ENCODE data around the gene MEGF11. TPM values are rescaled to one million over a fixed set of nuclear protein-coding genes. Genes with fewer than 3 reads are reported as not detected.

The MEGF11 gene
- total RNA-seq, 1 experiment from 2014 or later = 0.09 TPM

DNA sequence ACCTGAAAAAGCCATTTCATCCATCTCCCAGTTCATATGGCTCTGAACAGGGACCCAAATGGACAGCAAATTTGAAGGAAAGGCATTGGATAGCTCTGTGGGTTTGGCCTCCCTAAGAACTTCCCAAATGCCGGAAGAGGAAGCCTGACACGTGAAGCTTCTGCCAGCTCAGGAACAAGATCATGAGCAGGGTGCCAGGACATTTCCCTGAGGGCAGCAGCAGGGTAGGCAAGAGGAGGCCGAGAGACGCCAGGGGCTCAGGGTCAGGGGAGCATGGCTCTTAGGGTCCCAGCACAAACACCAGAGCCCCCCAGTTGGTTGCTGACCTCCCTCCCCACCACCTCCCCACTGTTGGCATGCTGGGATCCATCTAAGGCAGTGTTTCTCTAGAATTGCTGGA is 187.5 kb downstream of the MEGF11 start:
- Mint-ChIP-seq H3K36me3 (ENCODE audit: insufficient read depth, unreplicated experiment) (no peaks in the 10 kb centered on the region), H3K27me3 (ENCODE audit: insufficient read depth, unreplicated experiment) (peaks cover under 1% of the 10 kb centered on the region), H3K4me1 (ENCODE audit: insufficient read depth, unreplicated experiment) (no peaks in the 10 kb centered on the region), H3K9me3 (ENCODE audit: unreplicated experiment) (no peaks in the 10 kb centered on the region), H3K4me3 (ENCODE audit: unreplicated experiment) (no peak overlapping the region), H3K27ac (ENCODE audit: low read depth, unreplicated experiment) (no peak overlapping the region)
- POLR2A ChIA-PET = no interaction called here
- TF ChIP-seq, protein P1, sequence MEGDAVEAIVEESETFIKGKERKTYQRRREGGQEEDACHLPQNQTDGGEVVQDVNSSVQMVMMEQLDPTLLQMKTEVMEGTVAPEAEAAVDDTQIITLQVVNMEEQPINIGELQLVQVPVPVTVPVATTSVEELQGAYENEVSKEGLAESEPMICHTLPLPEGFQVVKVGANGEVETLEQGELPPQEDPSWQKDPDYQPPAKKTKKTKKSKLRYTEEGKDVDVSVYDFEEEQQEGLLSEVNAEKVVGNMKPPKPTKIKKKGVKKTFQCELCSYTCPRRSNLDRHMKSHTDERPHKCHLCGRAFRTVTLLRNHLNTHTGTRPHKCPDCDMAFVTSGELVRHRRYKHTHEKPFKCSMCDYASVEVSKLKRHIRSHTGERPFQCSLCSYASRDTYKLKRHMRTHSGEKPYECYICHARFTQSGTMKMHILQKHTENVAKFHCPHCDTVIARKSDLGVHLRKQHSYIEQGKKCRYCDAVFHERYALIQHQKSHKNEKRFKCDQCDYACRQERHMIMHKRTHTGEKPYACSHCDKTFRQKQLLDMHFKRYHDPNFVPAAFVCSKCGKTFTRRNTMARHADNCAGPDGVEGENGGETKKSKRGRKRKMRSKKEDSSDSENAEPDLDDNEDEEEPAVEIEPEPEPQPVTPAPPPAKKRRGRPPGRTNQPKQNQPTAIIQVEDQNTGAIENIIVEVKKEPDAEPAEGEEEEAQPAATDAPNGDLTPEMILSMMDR (IDR thresholded peaks at IDR 0.05; ENCODE audit: unreplicated experiment) = no peak
- no peak for DNase-seq (ENCODE audit: unreplicated experiment)
- CTCF ChIA-PET = no interaction called here
- intact Hi-C loops (cut with micrococcal nuclease) = loop anchor here (10.0 kb wide), 1 partner anchor 81 kb away; no protein-coding TSS in a partner anchor
- no TSS peak for BruUV-seq (replicated peaks)

DNA sequence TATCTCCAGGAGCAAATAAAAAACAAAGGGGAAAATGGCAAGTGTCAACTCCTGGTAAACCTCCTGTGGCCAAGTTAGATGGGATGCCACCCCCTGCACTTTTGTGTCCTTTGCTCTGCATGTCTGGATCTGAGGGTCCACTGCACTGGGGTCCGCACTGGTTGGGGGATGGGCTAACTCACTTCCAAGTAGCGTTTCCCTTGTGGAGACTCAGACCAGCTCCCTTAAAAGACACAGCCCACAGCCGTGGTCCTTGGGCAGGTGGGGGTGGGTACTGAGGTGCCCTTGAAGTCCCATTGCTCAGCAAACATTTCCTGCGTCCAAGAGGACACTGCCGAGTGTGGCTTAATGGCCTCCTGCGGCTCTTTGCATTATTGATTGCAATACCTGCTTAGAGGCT is 188.2 kb downstream of the MEGF11 start:
- H3K27me3 Mint-ChIP-seq (ENCODE audit: insufficient read depth, unreplicated experiment) = peaks cover 8% of the 10 kb centered on the region
- intact Hi-C loops (cut with micrococcal nuclease) = loop anchor here (10.0 kb wide), 1 partner anchor 81 kb away; no protein-coding TSS in a partner anchor
- H3K36me3 Mint-ChIP-seq (ENCODE audit: insufficient read depth, unreplicated experiment) = no peaks in the 10 kb centered on the region
- TF ChIP-seq, protein P1 (IDR thresholded peaks at IDR 0.05; ENCODE audit: unreplicated experiment) = no peak
- no peak overlapping the region for H3K27ac Mint-ChIP-seq (ENCODE audit: low read depth, unreplicated experiment)
- no peaks in the 10 kb centered on the region for H3K9me3 Mint-ChIP-seq (ENCODE audit: unreplicated experiment)
- ChIA-PET CTCF (no interaction called here), POLR2A (no interaction called here)
- no peak overlapping the region for H3K4me3 Mint-ChIP-seq (ENCODE audit: unreplicated experiment)
- no peaks in the 10 kb centered on the region for H3K4me1 Mint-ChIP-seq (ENCODE audit: insufficient read depth, unreplicated experiment)
- no peak for DNase-seq (ENCODE audit: unreplicated experiment)
- BruUV-seq (replicated peaks) = no TSS peak

DNA sequence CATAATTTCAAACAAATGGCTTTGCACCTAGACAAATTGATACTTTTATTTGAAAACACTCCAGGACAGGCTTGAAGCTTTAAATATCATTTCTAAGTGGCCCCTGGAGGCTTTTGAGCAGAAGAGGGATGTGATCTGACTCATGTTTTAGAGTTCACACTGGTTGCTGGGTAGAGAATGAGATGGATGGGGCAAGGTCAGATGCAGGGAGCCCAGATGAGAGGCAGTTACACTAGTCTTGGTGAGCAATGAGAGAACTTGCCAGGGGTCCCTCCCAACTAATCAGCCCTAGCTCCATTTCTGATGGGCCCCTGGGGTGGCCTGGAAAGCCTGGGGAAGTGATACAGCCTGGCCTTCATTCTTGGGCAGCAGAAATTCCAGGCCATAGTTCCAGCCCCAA is 190.4 kb downstream of the MEGF11 start:
- CTCF ChIA-PET = interaction anchor here (2.0 kb wide), 1 partner anchor 8 kb away, joined by 5 read pairs; no protein-coding TSS in a partner anchor

DNA sequence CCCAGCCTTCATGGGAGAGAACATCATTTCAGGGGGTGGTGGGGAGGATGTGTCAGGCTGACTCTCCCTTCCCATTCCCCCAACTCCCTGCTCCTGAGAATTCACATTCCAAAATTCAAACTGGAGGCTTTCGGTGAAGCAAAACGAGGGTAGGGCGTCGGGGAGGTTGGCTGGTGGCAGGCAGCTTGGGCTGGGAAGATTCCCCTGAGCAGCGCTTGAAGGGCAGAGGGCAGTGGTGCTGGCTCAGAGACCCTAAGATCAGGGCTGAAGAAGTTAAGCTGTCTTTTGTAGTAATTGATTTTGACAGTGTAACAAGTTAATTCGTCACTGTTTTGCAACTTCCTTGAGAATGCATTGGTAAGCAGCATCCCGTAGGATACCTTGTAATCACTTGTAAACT is 196.5 kb downstream of the MEGF11 start:
- CTCF ChIA-PET = no interaction called here
- Mint-ChIP-seq H3K27ac (ENCODE audit: low read depth, unreplicated experiment) (no peak overlapping the region), H3K27me3 (ENCODE audit: insufficient read depth, unreplicated experiment) (peaks cover 57% of the 10 kb centered on the region), H3K36me3 (ENCODE audit: insufficient read depth, unreplicated experiment) (no peaks in the 10 kb centered on the region), H3K4me3 (ENCODE audit: unreplicated experiment) (no peak overlapping the region), H3K4me1 (ENCODE audit: insufficient read depth, unreplicated experiment) (no peaks in the 10 kb centered on the region), H3K9me3 (ENCODE audit: unreplicated experiment) (no peaks in the 10 kb centered on the region)
- TF ChIP-seq, protein P1 (IDR thresholded peaks at IDR 0.05; ENCODE audit: unreplicated experiment) = no peak
- BruUV-seq (replicated peaks) = no TSS peak
- DNase-seq (ENCODE audit: unreplicated experiment) = no peak
- intact Hi-C loops (cut with micrococcal nuclease) = no loop called here
- POLR2A ChIA-PET = interaction anchor here (1.5 kb wide), 1 partner anchor 24 kb away, joined by 3 read pairs; no protein-coding TSS in a partner anchor

More for the DNA sequence above, 190.4 kb downstream of the MEGF11 start:
- BruUV-seq (replicated peaks) = no TSS peak
- TF ChIP-seq, protein P1 (IDR thresholded peaks at IDR 0.05; ENCODE audit: unreplicated experiment) = no peak
- intact Hi-C loops (cut with micrococcal nuclease) = loop anchor here (10.0 kb wide), 1 partner anchor 78 kb away; no protein-coding TSS in a partner anchor
- H3K4me1 Mint-ChIP-seq (ENCODE audit: insufficient read depth, unreplicated experiment) = no peaks in the 10 kb centered on the region
- no peaks in the 10 kb centered on the region for H3K9me3 Mint-ChIP-seq (ENCODE audit: unreplicated experiment)
- DNase-seq (ENCODE audit: unreplicated experiment) = no peak
- no peaks in the 10 kb centered on the region for H3K36me3 Mint-ChIP-seq (ENCODE audit: insufficient read depth, unreplicated experiment)
- H3K27me3 Mint-ChIP-seq (ENCODE audit: insufficient read depth, unreplicated experiment) = peaks cover 27% of the 10 kb centered on the region
- no peak overlapping the region for H3K27ac Mint-ChIP-seq (ENCODE audit: low read depth, unreplicated experiment)
- POLR2A ChIA-PET = interaction anchor here (0.5 kb wide), 1 partner anchor 31 kb away, joined by 5 read pairs; no protein-coding TSS in a partner anchor
- H3K4me3 Mint-ChIP-seq (ENCODE audit: unreplicated experiment) = no peak overlapping the region
